ENCODE results near the gene DLG2.

DNA sequence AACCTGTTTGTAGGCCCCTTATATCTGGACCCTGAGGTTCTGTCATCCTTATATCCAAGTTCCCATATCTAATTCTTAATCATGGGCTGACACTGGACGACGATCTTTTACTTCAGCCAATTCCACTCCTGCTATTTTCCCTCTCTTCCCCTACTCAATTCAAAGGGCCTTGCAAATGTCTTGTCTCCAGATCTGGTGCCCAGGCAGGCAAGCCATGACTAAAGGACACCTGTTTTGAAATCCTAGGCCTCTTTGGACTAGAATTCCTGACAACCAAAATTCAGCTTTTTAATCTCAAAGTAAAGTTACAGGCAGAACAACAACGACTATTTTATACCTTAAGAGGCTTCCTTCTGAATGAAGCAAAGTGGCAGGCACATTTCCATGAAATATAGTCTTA, 963.4 kb downstream of the DLG2 start:
- no peak for TF ChIP-seq POLR2A (IDR thresholded peaks at IDR 0.05)
- TF ChIP-seq, protein P1, sequence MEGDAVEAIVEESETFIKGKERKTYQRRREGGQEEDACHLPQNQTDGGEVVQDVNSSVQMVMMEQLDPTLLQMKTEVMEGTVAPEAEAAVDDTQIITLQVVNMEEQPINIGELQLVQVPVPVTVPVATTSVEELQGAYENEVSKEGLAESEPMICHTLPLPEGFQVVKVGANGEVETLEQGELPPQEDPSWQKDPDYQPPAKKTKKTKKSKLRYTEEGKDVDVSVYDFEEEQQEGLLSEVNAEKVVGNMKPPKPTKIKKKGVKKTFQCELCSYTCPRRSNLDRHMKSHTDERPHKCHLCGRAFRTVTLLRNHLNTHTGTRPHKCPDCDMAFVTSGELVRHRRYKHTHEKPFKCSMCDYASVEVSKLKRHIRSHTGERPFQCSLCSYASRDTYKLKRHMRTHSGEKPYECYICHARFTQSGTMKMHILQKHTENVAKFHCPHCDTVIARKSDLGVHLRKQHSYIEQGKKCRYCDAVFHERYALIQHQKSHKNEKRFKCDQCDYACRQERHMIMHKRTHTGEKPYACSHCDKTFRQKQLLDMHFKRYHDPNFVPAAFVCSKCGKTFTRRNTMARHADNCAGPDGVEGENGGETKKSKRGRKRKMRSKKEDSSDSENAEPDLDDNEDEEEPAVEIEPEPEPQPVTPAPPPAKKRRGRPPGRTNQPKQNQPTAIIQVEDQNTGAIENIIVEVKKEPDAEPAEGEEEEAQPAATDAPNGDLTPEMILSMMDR (IDR thresholded peaks at IDR 0.05) = no peak
- no peak for TF ChIP-seq POLR2AphosphoS5 (IDR thresholded peaks at IDR 0.05)
- TF ChIP-seq EP300 (IDR thresholded peaks at IDR 0.05) = no peak

All from sigmoid colon (tissue), 4 donors.